Stimulated activated CD8-positive, alpha-beta memory T cell treated with anti-CD3 and anti-CD28 coated beads, Interleukin-15, amount 100 ng/mL, for 48 hours (primary cell): ENCODE results near the gene KLHL28.

Source experiments
- DNase-seq, 2 donors: peaks; one replicate each; pipeline ENCODE4 v3.0.0-alpha.2; 2020; ENCODE audit warnings: low read depth in 2 of 2

The KLHL28 gene

DNA sequence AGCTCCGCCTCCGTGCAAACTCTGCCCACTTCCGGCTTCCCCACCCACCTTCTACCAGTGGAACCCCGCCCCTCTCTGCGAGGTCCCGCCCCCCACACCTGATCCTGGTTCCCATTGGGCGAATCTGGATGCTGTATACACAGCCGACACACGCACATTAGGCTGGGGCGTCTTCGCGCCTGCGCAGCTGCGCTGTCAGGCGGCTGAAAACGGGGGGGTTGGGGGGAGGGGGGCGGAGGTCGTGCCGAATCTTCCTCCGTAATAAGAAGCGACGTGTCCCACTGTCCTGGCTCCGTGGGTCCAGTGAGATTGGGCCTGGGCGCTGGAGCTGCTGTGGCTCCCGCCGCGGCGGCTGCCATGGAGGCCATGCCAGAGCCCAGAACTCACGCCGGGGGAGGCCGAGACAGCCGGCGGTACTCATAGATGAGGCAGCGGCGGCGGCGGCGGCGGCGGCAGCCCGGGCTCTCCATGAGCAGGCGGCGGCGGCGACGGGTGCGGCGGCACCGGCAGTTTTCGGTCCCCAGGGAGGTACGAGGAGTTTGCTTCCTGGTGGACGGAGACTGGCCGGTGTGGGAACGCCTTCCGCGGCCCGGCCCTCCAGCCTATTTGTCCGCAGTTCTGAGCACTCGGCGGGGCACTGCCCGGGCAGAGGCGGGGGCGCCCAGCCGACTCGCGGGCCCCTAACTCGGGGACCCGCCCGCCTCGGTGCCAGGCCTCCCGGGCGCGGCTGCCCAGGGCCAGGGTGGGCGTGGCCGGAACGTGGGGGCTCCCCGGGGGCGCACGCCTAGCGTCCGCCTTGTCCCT lies 64.5 kb downstream of the KLHL28 start:
- peak; percentile 92 to 95 for DNase-seq

DNA sequence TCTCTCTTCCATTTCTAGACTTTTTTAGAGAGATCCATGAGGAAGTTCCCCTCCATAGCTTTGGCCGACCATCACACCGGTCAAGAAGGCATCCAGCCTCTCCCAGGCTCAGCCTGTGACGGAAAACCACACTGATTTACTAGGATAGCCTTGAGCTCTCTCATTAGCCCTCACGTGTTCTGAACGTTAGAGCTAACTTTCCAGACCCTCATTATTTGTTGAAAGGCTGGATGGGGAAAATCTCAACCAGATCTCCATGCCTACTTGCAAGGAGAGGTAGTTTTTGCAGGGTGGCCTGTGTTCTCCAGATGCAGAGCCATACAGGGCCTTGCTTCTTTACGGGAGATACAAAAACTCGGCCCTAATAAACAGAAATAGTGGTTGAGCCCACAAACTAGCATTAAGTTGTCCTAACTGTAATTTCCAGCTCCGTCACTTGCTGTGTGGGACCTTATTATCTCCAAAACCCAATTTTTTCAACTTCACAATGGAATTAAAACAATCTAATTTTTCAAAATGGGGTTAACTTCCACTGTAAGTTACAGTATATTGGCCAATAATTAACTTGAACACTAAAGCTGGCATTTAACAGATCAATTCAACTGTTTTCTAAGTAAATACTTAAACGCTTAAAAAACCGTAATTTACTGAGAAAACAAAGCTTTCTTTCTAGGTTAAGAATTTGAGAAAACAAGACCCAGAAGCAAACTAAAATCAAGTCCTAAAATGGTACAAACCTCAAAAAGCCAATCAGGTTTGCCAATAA lies 65.3 kb downstream of the KLHL28 start:
- no peak for DNase-seq

DNA sequence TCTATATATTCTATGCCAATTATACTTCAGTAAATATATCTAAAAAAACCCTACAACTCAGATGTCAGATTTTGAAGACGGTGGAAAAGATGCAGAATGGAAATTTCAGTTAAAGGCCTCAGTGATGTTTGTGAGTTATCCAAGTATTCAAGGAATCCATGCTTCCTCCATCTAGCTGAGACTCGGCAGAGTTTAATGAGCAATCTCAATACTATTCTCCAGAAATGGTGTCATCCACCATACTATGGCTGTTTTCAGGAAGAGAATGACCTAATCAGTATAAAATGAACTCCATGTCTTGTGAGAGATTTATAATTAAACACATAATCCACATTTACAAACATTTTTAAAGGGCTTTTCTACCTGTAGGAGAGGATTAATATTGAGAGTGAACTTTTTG lies 66.0 kb downstream of the KLHL28 start:
- no peak for DNase-seq

DNA sequence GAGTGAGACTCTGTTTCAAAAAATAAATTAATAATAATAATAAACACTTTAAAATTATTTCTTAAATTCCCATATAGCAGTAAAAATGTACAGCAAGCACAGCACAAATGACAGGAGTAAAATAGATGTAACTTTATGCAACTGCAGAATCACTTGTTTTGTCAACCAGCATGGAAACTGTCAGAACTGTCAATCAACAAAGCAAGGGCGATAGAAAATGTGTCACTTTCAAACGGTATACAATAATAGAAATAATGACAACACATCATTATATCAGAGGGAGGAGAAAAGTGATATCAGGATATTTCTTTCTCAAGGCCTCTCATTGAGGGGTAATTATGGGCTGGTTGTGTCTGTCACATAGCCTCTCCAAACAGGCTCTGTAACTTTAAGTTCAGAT lies 68.2 kb downstream of the KLHL28 start:
- no peak for DNase-seq

DNA sequence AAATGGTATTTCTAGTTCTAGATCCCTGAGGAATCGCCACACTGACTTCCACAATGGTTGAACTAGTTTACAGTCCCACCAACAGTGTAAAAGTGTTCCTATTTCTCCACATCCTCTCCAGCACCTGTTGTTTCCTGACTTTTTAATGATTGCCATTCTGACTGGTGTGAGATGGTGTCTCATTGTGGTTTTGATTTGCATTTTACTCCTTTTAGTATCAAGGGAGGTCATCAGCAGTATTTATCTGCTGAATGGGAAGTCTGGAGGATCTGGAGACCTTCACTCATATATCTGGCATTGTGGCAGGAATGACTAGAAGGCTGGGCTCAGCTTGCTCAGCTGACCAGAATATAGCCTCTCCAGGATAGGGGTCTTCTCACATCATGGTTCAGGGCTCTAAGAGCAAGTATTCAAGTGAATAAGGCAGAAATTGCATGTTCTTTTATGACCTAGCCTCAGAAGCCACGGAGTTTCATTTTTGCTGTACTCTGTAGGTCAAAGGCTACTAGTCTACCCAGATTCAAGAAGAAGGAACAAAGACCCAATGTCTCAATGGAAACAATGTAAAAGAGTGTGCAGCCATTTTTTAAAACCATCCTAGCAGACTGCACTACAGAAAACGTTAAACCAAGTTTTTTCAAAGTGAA lies 69.9 kb downstream of the KLHL28 start:
- DNase-seq, result peak in 1 of 2 donors; percentile 8

DNA sequence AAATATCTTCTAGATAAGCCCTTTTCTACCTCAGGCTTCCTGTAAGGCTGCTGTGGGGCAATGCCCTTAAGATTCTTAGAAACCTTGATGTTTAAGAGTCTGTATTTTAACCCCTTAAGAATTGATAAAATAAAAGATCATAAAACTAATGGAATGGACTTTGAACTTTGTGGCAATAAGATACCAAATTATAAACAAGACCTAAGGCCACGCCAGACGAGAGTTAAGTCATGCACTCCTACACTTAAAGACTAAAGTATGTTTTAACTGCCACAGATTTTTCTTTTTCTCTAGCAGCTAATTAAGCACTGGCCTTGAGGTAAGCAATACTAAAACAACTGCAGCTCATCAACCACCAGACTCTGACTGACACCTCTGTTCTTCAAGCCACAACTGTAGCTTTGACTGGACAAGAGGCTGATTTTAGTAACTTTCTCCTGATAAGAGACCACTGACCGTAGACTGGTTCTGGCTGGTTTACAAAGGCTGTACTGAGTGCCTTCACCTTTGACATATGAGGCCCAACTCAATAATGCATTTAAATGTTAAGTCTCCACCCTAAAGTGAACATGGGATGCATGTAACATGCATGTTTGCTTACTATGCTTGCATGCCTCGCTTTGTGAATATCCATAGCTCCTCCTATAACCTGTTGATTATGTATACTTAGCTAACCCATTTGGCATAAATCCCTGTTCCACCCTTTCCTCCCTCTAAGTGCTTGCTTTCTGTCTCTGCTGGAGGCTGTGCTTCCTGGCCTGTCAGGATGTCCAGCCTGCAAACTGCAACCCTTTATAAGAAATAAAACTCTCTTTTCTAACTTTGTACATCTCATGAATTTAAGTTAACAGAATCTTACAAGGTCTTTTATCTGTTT lies 71.9 kb downstream of the KLHL28 start:
- DNase-seq, result no peak

DNA sequence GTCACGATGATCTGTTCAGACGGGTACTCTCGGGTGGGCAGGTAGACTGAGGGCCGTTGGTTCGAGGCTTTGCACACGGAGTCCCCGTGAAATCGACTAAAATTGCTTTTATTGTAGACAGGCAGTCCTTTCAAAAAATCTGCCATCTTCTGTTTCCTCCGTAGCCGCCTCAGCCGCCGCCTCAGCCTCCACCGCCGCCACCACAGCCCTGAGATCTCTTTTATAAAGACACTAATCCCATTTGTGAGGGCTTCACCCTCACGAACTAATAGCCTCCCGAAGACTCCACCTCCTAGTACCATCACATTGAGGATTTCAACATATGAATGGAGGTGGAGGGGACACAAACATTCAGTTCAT lies 74.2 kb downstream of the KLHL28 start:
- no peak for DNase-seq

DNA sequence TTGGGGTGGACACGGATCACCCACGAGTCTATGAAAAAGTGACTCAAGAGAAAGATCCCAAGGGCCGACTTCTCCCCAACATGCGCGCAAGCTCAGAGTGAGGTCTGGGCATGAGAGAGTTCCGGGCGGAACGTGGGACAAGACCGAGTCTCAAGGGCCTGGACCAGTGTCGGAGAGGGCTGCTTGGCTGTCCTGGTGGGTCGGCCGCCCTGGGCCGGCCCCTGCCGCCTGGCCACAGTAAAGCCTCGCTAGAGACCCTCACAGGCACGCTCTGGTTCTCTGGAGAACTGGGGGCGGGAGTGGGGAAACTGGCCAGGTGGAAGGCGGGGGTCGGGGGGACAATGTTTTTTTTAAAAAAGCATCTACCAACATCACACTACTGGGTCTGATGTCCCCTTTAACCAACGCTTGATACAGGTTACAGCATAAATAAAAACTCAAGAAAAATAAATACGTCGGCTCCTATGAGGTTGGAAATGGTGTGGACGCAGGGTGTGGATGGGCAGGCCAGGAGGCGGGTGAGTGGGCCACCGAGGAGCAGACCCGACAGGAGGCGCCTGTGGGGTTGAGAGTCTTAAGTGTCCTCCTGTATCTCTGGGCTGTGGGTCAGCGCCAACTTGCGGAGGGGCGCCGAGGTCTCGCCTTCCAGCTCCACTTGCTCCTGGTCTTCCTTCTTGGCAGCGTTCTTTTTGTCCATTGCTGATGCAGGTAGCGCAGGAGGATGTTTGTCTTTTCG lies 74.7 kb downstream of the KLHL28 start:
- no peak for DNase-seq

DNA sequence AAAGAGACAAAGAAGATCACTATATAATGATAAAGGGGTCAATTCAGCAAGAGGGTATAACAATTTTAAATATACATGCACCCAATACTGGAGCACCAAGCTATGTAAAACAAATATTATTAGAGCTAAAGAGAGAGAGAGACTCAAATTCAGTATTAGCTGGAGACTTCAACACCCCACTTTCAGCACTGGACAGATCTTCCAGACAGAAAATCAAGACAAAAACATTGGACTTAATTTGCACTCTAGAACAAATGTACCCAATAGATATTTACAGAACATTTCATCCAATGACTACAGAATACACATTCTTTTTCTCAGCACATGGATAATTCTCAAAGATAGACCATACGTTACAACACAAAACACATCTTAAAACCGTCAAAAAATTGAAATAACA lies 81.0 kb downstream of the KLHL28 start:
- DNase-seq, result no peak
